ELF-1 (cell line): ENCODE results near the gene NME9.

Experiments
- DNase-seq: peaks from one replicate; pipeline ENCODE4 v3.0.0-alpha.2; 2016; ENCODE audit warnings: low read depth, low spot score

The NME9 gene

DNA sequence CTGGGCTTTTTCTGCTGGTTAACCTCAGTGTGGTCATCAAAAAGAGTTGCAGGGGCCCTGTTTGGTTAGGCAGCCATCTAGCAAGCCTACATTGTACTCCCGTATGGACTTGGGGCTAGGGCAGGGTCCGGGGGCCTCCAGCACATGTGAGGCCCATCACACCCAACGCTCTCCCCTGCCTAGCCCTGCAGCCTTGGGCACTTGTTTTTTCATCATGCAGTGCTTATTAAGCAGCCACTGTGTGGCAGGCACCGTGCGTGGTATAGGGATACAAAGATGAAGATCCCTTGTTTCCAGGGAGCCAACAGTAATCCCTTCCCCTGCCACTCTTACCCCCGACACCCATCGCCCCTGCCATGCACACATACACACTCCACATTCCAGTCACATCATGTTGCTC is 32.9 kb upstream of the NME9 start:
- no peak for DNase-seq

DNA sequence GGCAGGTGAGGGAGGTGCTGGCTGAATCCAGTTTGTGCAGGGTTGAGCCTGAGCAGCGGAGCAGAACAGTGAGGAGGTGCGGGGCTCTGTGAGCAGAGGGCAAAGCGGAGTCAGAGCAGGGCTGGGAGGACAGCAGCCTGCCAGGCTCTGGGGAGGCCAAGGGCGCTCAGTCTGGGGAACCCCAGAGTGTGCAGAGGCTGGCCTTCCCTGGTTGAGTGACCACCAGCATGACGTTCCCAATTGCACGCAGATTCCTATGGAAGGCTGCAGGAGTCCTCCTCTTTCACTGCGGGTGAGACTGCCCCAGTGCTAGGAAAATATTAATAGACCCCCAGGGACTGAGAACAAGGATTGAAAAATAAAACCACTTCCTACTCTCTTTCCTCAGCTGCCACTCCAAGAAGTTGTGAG is 31.9 kb upstream of the NME9 start:
- no peak for DNase-seq

DNA sequence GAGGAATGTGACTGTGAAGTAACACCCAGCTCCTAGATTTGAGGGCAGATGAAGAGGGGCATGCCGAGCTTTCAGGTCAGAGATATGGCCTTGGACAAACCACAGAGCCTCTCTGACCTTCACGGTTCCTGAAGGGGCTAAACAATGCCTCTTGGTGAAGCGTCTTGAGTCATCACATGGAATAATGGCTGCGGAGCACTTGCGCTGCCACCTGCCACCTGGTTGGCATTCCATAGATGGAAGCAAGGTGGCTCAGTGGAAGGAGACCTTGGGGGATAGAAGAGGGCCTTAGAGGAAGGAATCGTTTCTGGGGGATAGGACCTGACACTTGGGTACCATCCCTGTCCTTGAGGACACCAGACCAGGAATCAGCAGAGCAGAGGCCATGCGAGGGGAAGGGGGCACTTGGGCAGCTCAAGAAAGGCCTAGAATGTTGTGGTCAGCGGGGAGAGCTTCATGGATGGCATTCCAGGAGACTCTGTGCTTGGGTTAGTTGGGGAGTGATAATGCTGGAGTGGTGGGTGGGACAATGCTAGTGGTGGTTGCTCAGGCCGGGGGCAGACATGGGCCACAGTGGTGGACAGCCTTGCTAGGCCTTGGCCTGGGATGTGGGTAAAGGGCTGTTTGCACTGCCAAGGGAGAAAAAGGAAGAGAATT is 31.3 kb upstream of the NME9 start:
- DNase-seq, result no peak

DNA sequence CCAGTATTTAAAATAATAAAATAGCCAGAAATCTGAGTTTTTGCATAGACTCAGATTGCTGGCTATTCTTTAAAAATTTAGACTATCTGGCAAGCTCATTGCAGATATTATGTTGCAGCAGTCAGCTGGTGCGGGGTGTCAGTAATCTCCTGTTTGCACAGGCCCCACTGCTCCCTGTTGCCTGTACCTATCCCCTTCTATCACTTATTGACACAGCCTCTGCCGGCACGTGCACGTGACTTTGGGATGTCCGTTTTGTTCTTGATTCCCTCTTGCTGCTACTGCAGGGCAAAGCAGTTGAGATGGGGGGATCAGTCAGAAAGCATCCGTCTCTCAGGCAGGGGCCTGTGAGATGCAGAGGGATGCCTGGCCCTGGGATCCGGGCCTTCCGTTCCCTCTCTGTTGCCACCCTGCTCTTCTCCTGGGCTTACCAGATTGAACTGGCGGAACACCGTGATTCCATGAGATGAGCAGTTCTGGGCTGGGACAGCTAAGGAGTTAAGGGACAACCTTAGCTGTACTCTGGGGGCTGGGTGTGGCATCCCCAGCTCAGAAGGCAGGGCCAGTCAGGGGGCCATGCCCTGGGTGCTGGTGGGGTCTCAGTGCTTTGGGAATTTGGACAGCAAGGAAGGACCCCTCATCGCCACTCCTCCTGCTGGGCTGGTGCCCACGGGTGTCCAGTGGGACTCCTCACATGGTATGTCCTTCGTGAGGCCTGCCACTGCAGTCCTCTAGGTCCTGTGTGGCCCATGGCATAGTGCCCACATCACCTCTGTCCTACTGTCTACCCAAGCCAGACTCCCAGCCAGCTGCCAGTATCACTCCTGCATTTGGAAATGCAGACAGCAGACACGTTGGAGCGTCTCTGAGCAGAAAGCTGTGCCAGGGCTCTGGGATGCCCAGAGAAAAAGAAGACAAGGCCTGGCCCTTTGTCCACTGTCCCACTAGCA is 30.5 kb upstream of the NME9 start:
- DNase-seq, result no peak

DNA sequence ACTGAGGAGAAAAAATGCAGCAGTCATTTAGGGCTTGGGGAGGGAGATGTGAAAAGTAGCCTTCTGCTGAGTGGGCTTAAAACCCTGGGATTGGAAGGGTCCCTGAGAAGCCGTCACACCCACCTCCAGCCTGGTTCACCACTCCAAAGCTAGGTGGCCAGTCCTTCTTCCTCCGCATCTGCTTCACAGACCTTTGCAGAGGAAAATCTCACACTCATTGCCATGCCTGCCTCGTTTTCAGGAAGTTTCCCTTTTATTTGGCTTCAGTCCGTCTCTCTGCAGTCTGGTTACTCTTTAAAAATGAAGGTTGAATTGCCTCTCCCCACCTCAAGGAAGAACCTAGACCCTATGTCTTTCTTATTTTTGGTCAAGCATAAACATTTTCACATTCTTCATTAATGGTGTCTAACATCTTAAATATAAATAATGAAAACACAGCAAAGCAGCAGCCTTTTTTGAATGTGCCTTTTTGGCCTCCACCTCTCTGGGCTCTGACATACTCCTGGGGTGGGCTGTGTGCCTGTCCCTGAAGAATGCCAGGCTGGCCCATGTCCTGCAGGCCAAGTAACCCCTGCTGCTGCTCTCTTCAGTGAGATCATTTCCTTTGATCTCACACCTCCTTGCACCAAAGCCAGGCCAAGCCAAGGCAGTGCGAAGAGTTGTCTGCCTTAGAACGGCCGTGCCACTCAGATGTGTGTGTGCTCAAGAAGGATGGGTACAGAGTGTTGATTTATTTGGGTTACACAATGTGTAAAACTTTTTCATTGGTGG is 29.7 kb upstream of the NME9 start:
- DNase-seq, result no peak

DNA sequence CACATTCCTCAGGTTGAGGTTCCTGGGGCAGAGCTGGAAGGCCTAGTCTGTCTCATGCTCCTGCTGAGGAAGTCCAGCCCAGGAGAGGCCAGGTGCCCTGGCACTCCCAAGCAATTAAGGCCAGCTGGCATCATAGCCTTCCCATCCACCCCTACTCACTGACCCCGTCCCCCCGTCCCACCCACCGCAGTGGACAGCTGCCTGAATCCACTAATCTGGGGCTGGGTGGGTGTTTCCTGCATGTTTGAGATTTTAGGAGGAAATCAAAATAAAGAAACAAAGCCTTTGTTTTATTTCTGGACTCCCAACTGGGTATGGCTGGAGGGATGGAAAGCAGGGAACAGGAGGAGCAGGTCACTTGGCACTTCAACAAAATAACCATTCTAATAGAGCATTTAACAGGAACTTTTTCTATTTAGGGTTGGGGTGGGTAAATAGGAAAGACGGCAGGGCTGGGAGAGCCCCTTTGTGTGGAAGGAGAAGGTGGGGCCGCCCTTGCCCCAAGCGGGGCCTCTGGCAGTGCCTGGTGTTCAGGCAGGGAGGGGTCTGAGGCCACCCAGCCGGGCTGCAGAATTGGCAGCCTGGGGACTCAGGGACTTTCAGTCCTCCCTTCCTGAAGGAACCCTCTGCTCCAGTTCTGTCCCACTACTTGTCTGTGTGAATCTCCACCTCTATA is 27.2 kb upstream of the NME9 start:
- DNase-seq, result peak; percentile 23

DNA sequence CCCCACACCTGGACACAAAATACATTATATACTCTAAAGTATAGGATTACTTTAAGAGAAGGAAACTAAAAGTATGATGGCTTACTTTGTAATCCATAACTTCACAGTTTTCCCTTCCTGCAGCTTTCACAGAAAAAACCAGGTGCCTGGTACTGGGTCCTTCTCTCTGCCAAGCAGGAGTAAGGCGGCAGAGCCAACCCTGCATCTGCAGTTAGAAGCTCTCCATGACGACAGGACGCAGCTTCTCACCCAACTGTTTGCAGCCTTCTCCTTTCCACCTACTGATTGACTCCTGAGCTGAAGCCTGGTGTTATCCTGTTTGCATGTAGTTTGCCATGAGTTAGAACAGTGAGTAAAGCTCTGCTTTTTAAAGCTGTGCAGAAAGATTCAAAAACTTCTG is 25.4 kb upstream of the NME9 start:
- DNase-seq, result no peak

DNA sequence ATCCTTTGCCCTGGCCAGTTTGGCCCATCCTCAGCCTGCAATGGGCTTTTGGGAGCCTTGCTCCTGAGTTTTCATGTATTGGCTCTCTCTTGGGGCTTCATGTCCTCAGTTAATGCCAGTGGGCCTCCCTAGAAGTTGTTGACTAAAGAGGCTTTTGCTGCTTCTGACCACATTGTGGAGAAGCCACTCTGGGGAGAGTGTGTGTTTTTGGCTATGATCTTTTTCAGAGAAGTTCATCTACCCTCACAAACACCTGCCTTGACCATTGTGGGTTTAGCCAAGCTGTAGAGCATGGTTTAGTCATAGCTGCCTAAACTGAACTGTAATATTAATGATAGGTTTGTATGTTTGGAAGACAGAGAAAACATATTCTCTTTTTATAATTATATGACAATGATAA is 24.7 kb upstream of the NME9 start:
- DNase-seq, result no peak

DNA sequence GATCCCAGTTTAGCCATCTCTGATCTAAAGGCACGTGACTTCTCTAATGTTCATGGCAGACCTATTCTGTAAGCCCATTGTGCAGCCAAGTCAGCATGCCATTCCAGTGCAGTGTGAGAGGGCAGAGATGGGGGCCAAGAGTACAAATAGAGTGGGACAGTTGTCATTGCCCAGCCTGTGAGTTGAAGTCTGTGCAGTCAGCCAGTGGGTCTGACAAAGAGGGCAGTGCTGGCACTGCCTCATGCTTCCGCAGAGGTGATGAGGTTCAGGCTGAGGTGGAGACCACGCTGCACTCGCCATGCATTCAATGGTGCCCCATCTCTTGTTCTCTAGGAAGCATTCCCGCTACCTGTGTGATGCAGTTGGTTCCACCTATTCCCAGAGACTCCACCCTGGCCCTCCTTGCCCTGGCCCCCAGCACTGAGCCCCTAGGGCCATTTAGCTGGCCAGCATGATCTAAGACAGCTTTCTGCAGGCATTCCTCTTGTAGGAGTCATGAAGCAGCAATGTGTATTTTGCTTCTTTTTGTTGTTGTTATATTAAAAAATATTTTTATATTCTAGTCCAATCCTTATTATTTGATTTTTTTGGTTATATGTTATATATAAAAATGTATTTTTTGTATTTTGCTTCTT is 22.4 kb upstream of the NME9 start:
- peak; percentile 23 for DNase-seq

DNA sequence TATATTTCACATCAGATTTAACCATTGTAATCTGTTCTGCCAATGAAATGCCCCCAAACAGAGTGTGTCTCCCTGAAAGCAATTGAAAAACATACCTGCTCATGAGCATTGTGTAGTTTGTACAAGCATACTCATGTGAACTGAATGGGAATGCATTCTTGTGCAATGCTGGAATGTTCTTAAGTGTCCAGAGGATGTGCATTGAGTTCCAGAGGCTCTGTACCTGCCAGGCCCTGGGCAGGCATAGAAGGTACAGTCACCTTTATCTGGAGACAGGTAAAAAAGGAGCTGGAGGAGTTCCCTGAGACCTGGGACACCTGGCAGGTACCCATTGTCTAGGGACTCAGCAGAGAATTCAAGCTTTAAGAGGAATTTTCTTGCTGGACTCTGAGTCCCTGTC is 21.5 kb upstream of the NME9 start:
- DNase-seq, result no peak

DNA sequence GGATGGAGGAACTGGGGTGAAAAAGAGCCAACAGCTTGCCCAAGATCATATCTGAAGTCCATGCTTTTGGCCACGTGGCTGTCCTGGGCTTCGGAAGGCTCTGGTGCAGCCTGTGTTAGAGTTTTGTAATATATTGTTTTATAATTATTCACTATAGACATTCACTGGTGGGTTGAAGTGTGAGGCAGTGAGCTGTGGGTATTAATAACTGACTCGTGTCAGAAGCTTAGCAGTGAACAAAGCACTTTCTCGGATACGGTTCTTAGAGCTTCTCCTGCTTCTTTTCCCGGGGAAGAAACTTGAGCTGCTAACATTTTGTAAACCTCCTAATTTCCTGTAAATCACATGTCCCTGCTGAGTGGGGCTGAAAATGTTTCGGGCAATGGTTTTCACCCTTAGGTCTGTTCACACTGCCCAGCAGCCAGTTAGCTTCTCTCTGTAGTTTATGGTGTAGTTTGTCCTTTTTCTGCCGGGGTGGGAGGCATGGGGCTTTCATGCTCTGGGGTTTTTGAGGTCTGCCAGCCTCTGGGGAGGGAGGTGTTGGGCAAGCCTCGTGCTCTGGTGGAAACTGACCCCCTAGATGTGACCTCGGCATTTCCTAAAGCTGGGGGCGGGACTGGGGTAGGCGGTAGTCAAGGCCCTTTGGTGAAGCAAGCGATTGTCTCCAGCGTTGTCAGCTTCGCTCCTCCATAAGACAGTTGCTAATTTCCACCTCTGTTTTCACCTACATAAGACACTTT is 20.4 kb upstream of the NME9 start:
- no peak for DNase-seq

DNA sequence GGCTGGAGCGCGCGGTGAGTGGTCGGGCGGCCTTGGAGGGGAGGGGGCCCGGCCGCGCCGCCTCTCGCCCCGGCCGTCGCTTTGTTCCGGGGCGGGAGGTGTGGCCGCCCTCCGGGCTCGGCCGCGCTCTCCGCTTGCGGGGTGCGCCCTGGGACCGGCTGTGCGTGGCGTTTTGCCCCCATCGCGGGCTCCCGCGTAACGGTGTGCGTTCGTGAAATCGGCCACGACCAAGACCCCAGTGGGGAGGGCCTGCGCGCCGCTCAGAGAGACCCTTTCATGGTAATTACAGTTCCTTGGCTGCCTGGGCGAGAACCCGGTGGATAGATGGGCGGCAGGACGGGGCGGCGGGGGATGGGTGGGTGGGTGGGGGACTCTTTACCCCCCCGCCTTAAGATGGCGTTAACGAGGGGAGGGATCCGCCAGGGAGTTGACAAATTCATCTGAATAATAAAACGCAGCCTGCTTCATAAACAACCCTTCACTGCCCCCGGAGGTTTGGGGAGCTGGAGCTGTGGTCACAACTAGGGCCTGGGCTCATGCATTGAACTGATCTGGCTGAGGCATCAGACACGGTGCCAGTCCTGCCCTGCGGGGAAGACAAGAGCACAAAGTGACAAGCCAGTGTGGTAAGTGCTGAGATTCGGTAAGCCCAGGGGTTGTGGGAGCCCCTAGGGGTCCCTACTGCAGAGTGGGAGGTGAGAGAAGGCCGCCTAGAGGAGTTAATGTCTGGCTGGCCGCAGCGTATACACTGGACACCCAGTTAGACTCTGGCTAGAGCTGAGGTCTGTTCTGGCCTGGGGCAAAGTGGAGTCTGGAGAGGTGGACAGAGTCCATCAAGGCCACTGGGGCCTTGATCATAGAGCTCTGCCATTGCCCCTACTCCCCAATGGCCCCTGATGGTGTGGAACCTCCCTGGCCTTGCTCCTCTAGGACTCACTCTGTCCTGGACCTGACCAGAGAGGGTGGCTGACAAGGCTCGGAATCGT is 19.4 kb upstream of the NME9 start:
- peak; percentile 52 for DNase-seq

DNA sequence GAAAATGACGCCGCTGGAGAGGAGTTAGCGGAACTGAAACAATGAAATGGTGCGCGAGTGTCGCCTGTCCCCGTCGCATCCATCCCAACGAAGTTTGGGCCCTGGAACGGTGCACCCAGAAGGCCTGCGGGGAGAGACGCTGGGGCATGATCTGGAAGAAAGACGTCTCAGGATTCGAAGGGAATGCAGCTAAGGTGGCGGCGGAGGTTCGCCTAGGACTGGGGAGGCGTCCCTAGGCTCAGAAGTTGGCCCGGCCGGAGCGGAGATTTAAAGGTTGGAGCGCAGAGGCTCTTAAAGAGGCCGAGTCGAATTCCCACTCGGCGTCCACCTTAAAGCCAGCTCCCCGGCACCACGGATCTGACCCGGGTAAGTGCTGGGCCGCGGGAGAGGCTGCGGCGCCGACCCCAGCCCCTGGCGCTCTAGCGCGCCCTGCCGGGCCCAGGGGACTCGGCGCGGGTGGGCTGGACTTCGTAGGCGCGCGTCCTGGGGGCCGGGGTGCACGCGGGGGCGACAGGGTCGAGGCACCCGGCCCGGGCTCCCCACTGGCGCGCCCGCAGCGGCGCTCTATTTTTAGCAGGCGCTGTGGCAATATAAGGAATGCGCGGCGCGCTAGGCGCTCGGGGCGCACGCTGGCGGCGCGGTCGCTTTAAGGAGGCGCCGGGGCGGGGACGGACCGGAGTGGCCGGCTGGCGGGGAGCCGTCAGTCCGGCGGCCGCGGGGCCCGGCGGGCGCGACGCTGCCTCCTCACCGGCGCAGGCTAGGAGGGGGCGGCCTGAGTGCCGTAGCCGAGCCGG is 18.5 kb upstream of the NME9 start, which contains the start of gene MRAS:
TSS of gene MRAS (plus strand) at position 620 of the 794 bp plus-strand sequence. CDS start 24,305 bp downstream, outside the sequence.
- DNase-seq, result peak; percentile 86

DNA sequence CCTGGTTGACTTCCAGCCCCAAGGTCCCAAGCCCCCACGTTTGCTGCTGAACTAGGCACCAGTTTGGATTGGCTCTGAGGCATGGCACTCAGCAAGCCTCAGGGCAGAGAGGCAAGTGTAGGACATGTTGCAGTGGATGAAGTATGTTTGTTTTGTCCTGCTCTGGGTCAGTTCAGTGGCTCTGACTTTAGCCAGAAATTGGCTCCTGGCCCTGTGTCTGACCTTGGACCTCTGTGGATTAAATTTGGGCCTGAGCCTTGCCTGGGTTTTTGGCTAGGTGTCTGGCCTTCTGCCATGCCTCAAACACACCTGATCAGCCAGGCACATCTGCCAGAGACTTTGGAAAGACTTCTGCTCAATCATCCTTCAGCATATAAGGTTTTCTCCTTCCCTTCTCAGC is 15.1 kb upstream of the NME9 start:
- DNase-seq, result no peak

DNA sequence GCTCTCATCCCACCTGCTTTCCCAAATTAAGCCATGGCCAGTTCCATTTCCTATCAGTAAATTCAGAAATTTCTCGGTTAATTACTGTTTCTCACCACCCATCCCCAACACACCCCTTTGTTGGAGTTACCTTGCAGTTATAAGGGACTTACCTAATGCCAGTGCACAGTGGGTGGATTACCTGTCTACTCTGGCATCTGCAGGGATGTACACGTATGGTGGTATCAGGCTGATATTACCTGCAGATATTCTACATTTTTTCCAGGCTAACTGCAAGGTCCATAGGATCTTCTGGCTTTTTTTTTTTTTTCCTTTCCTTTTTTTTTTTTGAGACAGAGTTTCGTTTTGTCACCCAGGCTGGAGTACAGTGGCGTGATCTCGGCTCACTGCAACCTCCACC is 10.9 kb upstream of the NME9 start:
- no peak for DNase-seq

DNA sequence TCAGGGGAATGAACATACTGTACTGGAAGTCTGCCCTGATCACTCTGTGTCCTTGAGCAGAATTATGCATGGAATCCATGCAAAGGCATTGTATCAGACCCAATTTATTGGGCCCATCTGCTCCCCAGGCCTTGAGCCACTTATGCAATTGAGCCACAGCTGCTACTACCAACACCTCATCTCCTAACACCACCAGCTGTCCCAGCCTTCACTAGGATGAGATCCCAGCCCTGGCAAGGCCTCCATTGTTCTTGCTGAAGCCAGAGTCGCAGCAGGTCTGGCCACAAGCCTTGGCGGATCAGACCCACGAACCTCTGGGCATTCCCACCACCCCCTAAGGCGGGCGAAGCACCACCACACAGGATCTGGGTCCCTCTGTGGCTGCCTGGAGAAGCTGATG is 9.2 kb upstream of the NME9 start:
- DNase-seq, result no peak

DNA sequence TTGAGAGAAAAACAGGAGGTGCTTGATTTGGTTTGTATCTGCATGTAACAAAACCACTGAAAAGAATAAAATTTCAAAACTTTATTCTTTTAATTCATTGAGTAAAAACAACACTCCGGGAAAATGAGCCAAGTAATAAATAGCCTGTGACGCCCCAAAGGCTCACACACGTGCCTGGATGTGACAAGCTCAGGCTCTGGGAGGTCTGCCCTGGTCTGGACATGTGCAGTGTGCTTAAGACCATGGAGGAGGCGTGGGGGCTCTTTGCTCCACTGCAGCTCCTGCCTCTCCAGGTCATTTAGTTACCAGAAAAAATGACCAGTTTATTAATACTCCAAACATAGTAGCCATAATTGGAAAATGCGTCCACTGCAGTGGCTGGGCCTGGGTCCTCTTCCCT is 8.6 kb upstream of the NME9 start:
- no peak for DNase-seq

DNA sequence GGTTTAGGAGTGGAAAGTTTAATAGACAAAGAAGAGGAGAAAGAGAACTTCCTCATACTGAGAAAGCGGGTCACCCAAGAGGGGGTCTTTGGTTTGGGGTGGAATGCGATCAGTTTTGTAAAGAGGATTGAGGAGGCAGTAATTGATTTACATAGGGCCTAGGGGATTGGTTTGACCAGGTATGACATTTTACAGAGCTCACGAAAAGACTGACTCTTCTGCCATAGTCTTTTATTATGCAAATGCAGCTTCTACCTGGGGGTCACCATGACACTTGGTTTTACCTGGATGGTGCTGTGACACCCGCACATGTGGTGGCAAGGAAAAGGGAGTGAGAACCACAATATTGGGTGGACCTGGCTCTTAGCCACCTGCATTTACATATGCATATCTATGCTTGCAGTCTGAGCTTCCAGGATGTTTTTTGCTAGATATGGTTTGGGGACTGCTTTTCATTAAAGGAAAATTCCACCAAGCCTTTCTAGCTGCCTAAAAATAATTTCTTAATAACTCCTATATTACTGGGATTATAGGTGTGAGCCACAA is 6.9 kb upstream of the NME9 start:
- no peak for DNase-seq
